Fibroblast of lung (primary cell): ENCODE measurements around the gene TRAPPC12.

Experiments used
- CTCF ChIP-seq, 2 donors: IDR thresholded peaks in 1 of 2; conservative IDR thresholded peaks in 1 of 2; 1 replicate in 1 of 2; 2 replicates in 1 of 2; pipeline ENCODE4 v1.5.1; 2011 to 2012; ENCODE audit warnings: low read length in 2 of 2, control low read depth in 1 of 2, inconsistent platforms in 1 of 2, low read depth in 1 of 2, mild to moderate bottlenecking in 1 of 2
- EZH2 ChIP-seq: IDR thresholded peaks from 2 replicates; pipeline ENCODE4 v1.5.1; 2012; ENCODE audit warnings: low read length, control low read depth, mild to moderate bottlenecking; ENCODE audit errors: missing control alignments

DNA sequence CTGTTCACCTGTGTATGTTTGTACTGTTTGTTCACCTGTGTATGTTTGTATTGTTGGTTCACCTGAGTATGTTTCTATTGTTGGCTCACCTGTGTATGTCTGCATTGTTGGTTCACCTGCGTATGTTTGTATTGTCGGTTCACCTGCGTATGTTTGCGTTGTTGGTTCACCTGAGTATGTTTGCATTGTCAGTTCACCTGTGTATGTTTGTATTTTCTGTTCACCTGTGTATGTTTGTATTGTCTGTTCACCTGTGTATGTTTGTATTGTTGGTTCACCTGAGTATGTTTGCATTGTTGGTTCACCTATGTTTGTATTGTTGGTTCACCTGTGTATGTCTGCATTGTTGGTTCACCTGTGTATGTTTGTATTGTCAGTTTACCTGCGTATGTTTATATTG, 125.2 kb downstream of the TRAPPC12 start:
- TF ChIP-seq EZH2 = no peak
- TF ChIP-seq CTCF (conservative IDR thresholded peaks at IDR 0.05 in 1 of 2, IDR thresholded peaks at IDR 0.05 in 1 of 2; ENCODE audit: low read depth in 1 of 2, low read length in 2 of 2) = no peak
